Suprapubic skin (tissue), 4 donors: ENCODE results near the gene ZNF276. TPM values are rescaled to one million over a fixed set of nuclear protein-coding genes. Genes with fewer than 3 reads are reported as not detected.

ENCODE experiments used
- DNase-seq, 2 donors: peaks; one replicate each; pipeline ENCODE4 v3.0.0-alpha.2; 2019; ENCODE audit warnings: low spot score in 2 of 2
- H3K27ac ChIP-seq: fragments of 200-600 bp; sonication (generic); one replicate; pipeline ENCODE4 v1.5.1; 2019
- H3K27me3 ChIP-seq: fragments of 200-600 bp; sonication (generic); one replicate; pipeline ENCODE4 v1.5.1; 2019
- H3K36me3 ChIP-seq: fragments of 200-600 bp; sonication (generic); one replicate; pipeline ENCODE4 v1.5.1; 2019
- H3K4me1 ChIP-seq: fragments of 200-600 bp; sonication (generic); one replicate; pipeline ENCODE4 v1.5.1; 2019
- H3K4me3 ChIP-seq: fragments of 200-600 bp; sonication (generic); one replicate; pipeline ENCODE4 v1.5.1; 2019; ENCODE audit warnings: mild to moderate bottlenecking
- H3K9me3 ChIP-seq: fragments of 200-600 bp; sonication (generic); one replicate; pipeline ENCODE4 v1.5.1; 2019
- EP300 ChIP-seq: sonication (generic); formaldehyde crosslinking; IDR thresholded peaks from one replicate; pipeline ENCODE4 v1.6.1; 2017; ENCODE audit warnings: antibody characterized with exemption
- POLR2A ChIP-seq, 2 donors: fragments of 450-650 bp; IDR thresholded peaks; one replicate each; pipeline ENCODE4 v1.6.1; 2017; ENCODE audit warnings: antibody characterized with exemption in 2 of 2, mild to moderate bottlenecking in 2 of 2, moderate library complexity in 2 of 2
- POLR2AphosphoS5 ChIP-seq, 3 donors: sonication (generic); formaldehyde crosslinking; IDR thresholded peaks; one replicate each; pipeline ENCODE4 v1.6.1; 2017; ENCODE audit warnings: antibody characterized with exemption in 3 of 3
- WGBS: methylation state at CpG from one replicate; pipeline ENCODE4 v1.1.5; 2018; 5-methylcytosine and 5-hydroxymethylcytosine counted together
- total RNA-seq, 4 donors: library from RNA; depleted of rRNA; stranded (reverse); fragments of >200 nt; gene quantifications; one replicate each; pipeline ENCODE4 v1.1.0, GENCODE V29; 2016
- TF ChIP-seq, protein P1 (sequence below), 2 donors: fragments of 200-600 bp in 1 of 2; fragments of 450-650 bp in 1 of 2; sonication (generic) in 1 of 2; IDR thresholded peaks; one replicate each; pipeline ENCODE4 v1.5.1; 2016 to 2019; ENCODE audit warnings: antibody characterized with exemption in 2 of 2, mild to moderate bottlenecking in 1 of 2, moderate library complexity in 1 of 2

ZNF276 gene
- total RNA-seq, 4 donors from 2014 or later = 39.8 to 106 (median 46.0) TPM

- Histone ChIP-seq H3K27ac (no peak overlapping the region), H3K9me3 (no peaks in the 10 kb centered on the region), H3K4me3 (no peak overlapping the region), H3K4me1 (peaks cover 28% of the 10 kb centered on the region), H3K27me3 (no peaks in the 10 kb centered on the region), H3K36me3 (no peaks in the 10 kb centered on the region)
- no peak for DNase-seq
- TF ChIP-seq POLR2AphosphoS5 (IDR thresholded peaks at IDR 0.05) (no peak), POLR2A (IDR thresholded peaks at IDR 0.05) (no peak), EP300 (no peak)
- TF ChIP-seq, protein P1, sequence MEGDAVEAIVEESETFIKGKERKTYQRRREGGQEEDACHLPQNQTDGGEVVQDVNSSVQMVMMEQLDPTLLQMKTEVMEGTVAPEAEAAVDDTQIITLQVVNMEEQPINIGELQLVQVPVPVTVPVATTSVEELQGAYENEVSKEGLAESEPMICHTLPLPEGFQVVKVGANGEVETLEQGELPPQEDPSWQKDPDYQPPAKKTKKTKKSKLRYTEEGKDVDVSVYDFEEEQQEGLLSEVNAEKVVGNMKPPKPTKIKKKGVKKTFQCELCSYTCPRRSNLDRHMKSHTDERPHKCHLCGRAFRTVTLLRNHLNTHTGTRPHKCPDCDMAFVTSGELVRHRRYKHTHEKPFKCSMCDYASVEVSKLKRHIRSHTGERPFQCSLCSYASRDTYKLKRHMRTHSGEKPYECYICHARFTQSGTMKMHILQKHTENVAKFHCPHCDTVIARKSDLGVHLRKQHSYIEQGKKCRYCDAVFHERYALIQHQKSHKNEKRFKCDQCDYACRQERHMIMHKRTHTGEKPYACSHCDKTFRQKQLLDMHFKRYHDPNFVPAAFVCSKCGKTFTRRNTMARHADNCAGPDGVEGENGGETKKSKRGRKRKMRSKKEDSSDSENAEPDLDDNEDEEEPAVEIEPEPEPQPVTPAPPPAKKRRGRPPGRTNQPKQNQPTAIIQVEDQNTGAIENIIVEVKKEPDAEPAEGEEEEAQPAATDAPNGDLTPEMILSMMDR (IDR thresholded peaks at IDR 0.05) = no peak
- 77% methylated on average over 24 of the region's 24 CpGs for WGBS
Observed at GRCh38 chr16:89717688-89718505, 3.4 kb upstream of the ZNF276 start.

- TF ChIP-seq, protein P1 (IDR thresholded peaks at IDR 0.05) = no peak
- TF ChIP-seq POLR2AphosphoS5 (IDR thresholded peaks at IDR 0.05) (no peak), EP300 (no peak), POLR2A (IDR thresholded peaks at IDR 0.05) (no peak)
- Histone ChIP-seq H3K9me3 (no peaks in the 10 kb centered on the region), H3K27ac (peak overlapping the region; percentile 97), H3K4me1 (peaks cover 46% of the 10 kb centered on the region), H3K4me3 (peak overlapping the region; percentile 96), H3K36me3 (peaks cover 18% of the 10 kb centered on the region), H3K27me3 (no peaks in the 10 kb centered on the region)
- WGBS = 0% methylated on average over 4 of the region's 29 CpGs
- DNase-seq = no peak
Observed at GRCh38 chr16:89720551-89720812, 855 bp upstream of the ZNF276 start.

GRCh38 chr16:89721546-89722391, 432 bp downstream of the ZNF276 start:
- H3K4me3 ChIP-seq = peak overlapping the region; percentile 96
- WGBS = under 1% methylated on average over 23 of the region's 112 CpGs
- H3K27me3 ChIP-seq = no peaks in the 10 kb centered on the region
- peaks cover 23% of the 10 kb centered on the region for H3K36me3 ChIP-seq
- DNase-seq = peak; percentile 86 to 91
- TF ChIP-seq EP300 (no peak), POLR2A (IDR thresholded peaks at IDR 0.05) (no peak), POLR2AphosphoS5 (IDR thresholded peaks at IDR 0.05) (no peak)
- TF ChIP-seq, protein P1 (IDR thresholded peaks at IDR 0.05) = no peak
- peaks cover 46% of the 10 kb centered on the region for H3K4me1 ChIP-seq
- H3K9me3 ChIP-seq = no peaks in the 10 kb centered on the region
- peak overlapping the region; percentile 97 for H3K27ac ChIP-seq

- Histone ChIP-seq H3K4me1 (peaks cover 46% of the 10 kb centered on the region), H3K9me3 (no peaks in the 10 kb centered on the region), H3K27me3 (no peaks in the 10 kb centered on the region), H3K27ac (peak overlapping the region; percentile 97), H3K36me3 (peaks cover 32% of the 10 kb centered on the region), H3K4me3 (peak overlapping the region; percentile 96)
- DNase-seq = peak; percentile 87
- 28% methylated on average over 18 of the region's 56 CpGs for WGBS
- peak in 2 of 3 donors; percentile 26 to 67 for TF ChIP-seq POLR2AphosphoS5 (IDR thresholded peaks at IDR 0.05)
- no peak for TF ChIP-seq POLR2A (IDR thresholded peaks at IDR 0.05)
Observed at GRCh38 chr16:89722392-89723278, 1.3 kb downstream of the ZNF276 start.
